Subcutaneous abdominal adipose tissue (tissue), 5 donors: Measurements from ENCODE around the gene CEACAM18.
"Not testable (repeated sequence)": the region's sequence is repeated elsewhere in the genome, so short reads cannot be mapped to it uniquely, and the experiment has no call there.

Source experiments
- H3K27ac ChIP-seq: one replicate; pipeline ENCODE4 v1.7.0; 2013; ENCODE audit warnings: low read depth, mild to moderate bottlenecking, inconsistent platforms, low read length, moderate library complexity
- H3K27me3 ChIP-seq, 5 donors: one replicate each; pipeline ENCODE4 v1.7.0; 2013; ENCODE audit warnings: low read length in 5 of 5, inconsistent platforms in 1 of 5; ENCODE audit not compliant: control insufficient read depth in 5 of 5, insufficient read depth in 4 of 5
- H3K36me3 ChIP-seq, 5 donors: one replicate each; pipeline ENCODE4 v1.7.0; 2013; ENCODE audit warnings: low read length in 5 of 5; ENCODE audit not compliant: control insufficient read depth in 5 of 5, insufficient read depth in 5 of 5
- H3K4me1 ChIP-seq, 5 donors: one replicate each; pipeline ENCODE4 v1.7.0; 2013; ENCODE audit warnings: low read length in 5 of 5, mild to moderate bottlenecking in 3 of 5, moderate library complexity in 1 of 5; ENCODE audit not compliant: control insufficient read depth in 5 of 5, insufficient read depth in 5 of 5
- H3K4me3 ChIP-seq, 5 donors: one replicate each; pipeline ENCODE4 v1.7.0; 2013; ENCODE audit warnings: low read length in 5 of 5, low read depth in 1 of 5
- H3K9ac ChIP-seq, 5 donors: one replicate each; pipeline ENCODE4 v1.7.0; 2013; ENCODE audit warnings: low read length in 5 of 5, mild to moderate bottlenecking in 4 of 5, moderate library complexity in 3 of 5
- H3K9me3 ChIP-seq, 5 donors: one replicate each; pipeline ENCODE4 v1.7.0; 2013; ENCODE audit warnings: low read length in 5 of 5; ENCODE audit not compliant: control insufficient read depth in 5 of 5
- donor health status: healthy.
- donor health status: healthy.
- donor health status: healthy.
- donor health status: healthy.
- donor health status: healthy.

The CEACAM18 gene

GRCh38 chr19:51461723-51462161 lies 16.6 kb upstream of the CEACAM18 start:
- no peak overlapping the region for H3K9ac ChIP-seq
- no peaks in the 10 kb centered on the region for H3K36me3 ChIP-seq
- no peak overlapping the region for H3K27ac ChIP-seq
- H3K4me3 ChIP-seq, result no peak overlapping the region
- H3K9me3 ChIP-seq, result no peaks in the 10 kb centered on the region
- H3K27me3 ChIP-seq, result peaks cover 8 to 31% (median 26%) of the 10 kb centered on the region in 5 donors
- H3K4me1 ChIP-seq, result peaks cover 0 to 37% (median 10%) of the 10 kb centered on the region in 5 donors

- no peak overlapping the region for H3K27ac ChIP-seq
- H3K4me1 ChIP-seq, result peaks cover 0 to 31% (median 10%) of the 10 kb centered on the region in 5 donors
- H3K36me3 ChIP-seq, result no peaks in the 10 kb centered on the region
- H3K9ac ChIP-seq, result no peak overlapping the region
- no peak overlapping the region for H3K4me3 ChIP-seq
- no peaks in the 10 kb centered on the region for H3K9me3 ChIP-seq
- H3K27me3 ChIP-seq, result peaks cover 8 to 31% (median 26%) of the 10 kb centered on the region in 5 donors
Measured at GRCh38 chr19:51462276-51462675, 16.1 kb upstream of the CEACAM18 start.

- Histone ChIP-seq H3K9me3 (no peaks in the 10 kb centered on the region), H3K27me3 (peaks cover 8 to 28% (median 22%) of the 10 kb centered on the region in 5 donors), H3K4me1 (peaks cover 0 to 27% (median 10%) of the 10 kb centered on the region in 5 donors), H3K36me3 (no peaks in the 10 kb centered on the region), H3K27ac (no peak overlapping the region), H3K9ac (no peak overlapping the region), H3K4me3 (no peak overlapping the region)
Measured at GRCh38 chr19:51462681-51463080, 15.7 kb upstream of the CEACAM18 start.

GRCh38 chr19:51463976-51464581 lies 14.3 kb upstream of the CEACAM18 start:
- not testable (repeated sequence) for H3K4me3 ChIP-seq, H3K27ac ChIP-seq, H3K36me3 ChIP-seq, H3K9me3 ChIP-seq, H3K9ac ChIP-seq
- H3K27me3 ChIP-seq, result peaks cover 8 to 22% (median 19%) of the 10 kb centered on the region in 5 donors
- peaks cover 0 to 27% (median 10%) of the 10 kb centered on the region in 5 donors for H3K4me1 ChIP-seq

- H3K4me1 ChIP-seq, result peaks cover 0 to 11% (median 0%) of the 10 kb centered on the region in 5 donors
- H3K36me3 ChIP-seq, result no peaks in the 10 kb centered on the region
- no peaks in the 10 kb centered on the region for H3K9me3 ChIP-seq
- H3K4me3 ChIP-seq, result no peak overlapping the region
- H3K27me3 ChIP-seq, result peaks cover 12 to 22% (median 15%) of the 10 kb centered on the region in 5 donors
- no peak overlapping the region for H3K27ac ChIP-seq
- no peak overlapping the region for H3K9ac ChIP-seq
Measured at GRCh38 chr19:51466723-51467122, 11.6 kb upstream of the CEACAM18 start.

GRCh38 chr19:51467864-51468544 lies 10.3 kb upstream of the CEACAM18 start:
- no peaks in the 10 kb centered on the region for H3K9me3 ChIP-seq
- H3K4me1 ChIP-seq, result no peaks in the 10 kb centered on the region
- no peak overlapping the region for H3K4me3 ChIP-seq
- peaks cover under 1 to 9% (median 4%) of the 10 kb centered on the region in 5 donors for H3K27me3 ChIP-seq
- H3K27ac ChIP-seq, result no peak overlapping the region
- no peak overlapping the region for H3K9ac ChIP-seq
- H3K36me3 ChIP-seq, result no peaks in the 10 kb centered on the region

GRCh38 chr19:51468545-51468920 lies 9.8 kb upstream of the CEACAM18 start:
- Histone ChIP-seq H3K27ac (no peak overlapping the region), H3K4me3 (no peak overlapping the region), H3K4me1 (no peaks in the 10 kb centered on the region), H3K9me3 (no peaks in the 10 kb centered on the region), H3K36me3 (no peaks in the 10 kb centered on the region), H3K9ac (no peak overlapping the region), H3K27me3 (peaks cover 2 to 11% (median 4%) of the 10 kb centered on the region in 5 donors)

- no peaks in the 10 kb centered on the region for H3K36me3 ChIP-seq
- peaks cover 2 to 12% (median 4%) of the 10 kb centered on the region in 5 donors for H3K27me3 ChIP-seq
- H3K4me1 ChIP-seq, result no peaks in the 10 kb centered on the region
- no peak overlapping the region for H3K9ac ChIP-seq
- H3K4me3 ChIP-seq, result no peak overlapping the region
- H3K27ac ChIP-seq, result no peak overlapping the region
- H3K9me3 ChIP-seq, result no peaks in the 10 kb centered on the region
Measured at GRCh38 chr19:51469162-51469561, 9.2 kb upstream of the CEACAM18 start.

- Histone ChIP-seq H3K27ac (no peak overlapping the region), H3K9me3 (no peaks in the 10 kb centered on the region), H3K4me1 (no peaks in the 10 kb centered on the region), H3K36me3 (no peaks in the 10 kb centered on the region), H3K4me3 (no peak overlapping the region), H3K27me3 (peaks cover 4 to 14% (median 6%) of the 10 kb centered on the region in 5 donors), H3K9ac (no peak overlapping the region)
Measured at GRCh38 chr19:51469629-51470028, 8.7 kb upstream of the CEACAM18 start.

GRCh38 chr19:51470966-51471365 lies 7.4 kb upstream of the CEACAM18 start:
- peaks cover 0 to under 1% (median 0%) of the 10 kb centered on the region in 5 donors for H3K9me3 ChIP-seq
- no peak overlapping the region for H3K9ac ChIP-seq
- no peaks in the 10 kb centered on the region for H3K4me1 ChIP-seq
- peaks cover 4 to 17% (median 6%) of the 10 kb centered on the region in 5 donors for H3K27me3 ChIP-seq
- no peak overlapping the region for H3K4me3 ChIP-seq
- no peak overlapping the region for H3K27ac ChIP-seq
- H3K36me3 ChIP-seq, result no peaks in the 10 kb centered on the region
